ENCODE data around the gene RMND5A. TPM values are rescaled to one million over a fixed set of nuclear protein-coding genes. Genes with fewer than 3 reads are reported as not detected.

The RMND5A gene
- total RNA-seq, 6 experiments from 2014 or later: 22.2 to 45.6 (median 33.8) TPM

DNA sequence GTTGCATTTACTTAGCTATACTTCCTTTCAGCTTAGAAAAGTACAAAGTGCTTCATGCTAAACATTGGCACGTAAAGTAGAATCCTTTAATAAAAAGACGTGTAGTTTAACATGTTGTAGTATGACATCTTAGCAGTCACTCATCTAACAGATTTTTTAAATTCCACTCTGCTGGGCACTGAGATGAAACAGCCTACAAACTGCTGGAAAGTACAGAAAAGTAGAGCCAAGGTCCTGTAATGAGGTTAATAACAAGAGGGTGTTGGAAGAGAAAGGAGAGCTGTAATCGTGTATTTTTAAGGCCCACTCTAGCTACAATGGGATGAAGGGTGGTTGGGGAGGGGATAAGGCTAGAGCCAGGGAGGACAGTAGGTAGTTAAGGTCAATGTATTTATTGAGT is 59.9 kb downstream of the RMND5A start:
- H3K4me3 ChIP-seq: no peak overlapping the region
- no peak for TF ChIP-seq CTCF (IDR thresholded peaks at IDR 0.05)
- no peak for TF ChIP-seq POLR2A (IDR thresholded peaks at IDR 0.05)
- DNase-seq (no peak), ATAC-seq (no peak)
- no peaks in the 10 kb centered on the region for H3K4me1 ChIP-seq
- no peaks in the 10 kb centered on the region for H3K27me3 ChIP-seq
- H3K9me3 ChIP-seq: no peaks in the 10 kb centered on the region
- intact Hi-C loops (cut with DNase I): no loop called here
- H3K27ac ChIP-seq: no peak overlapping the region
- 74% methylated on average over 3 of the region's 3 CpGs for WGBS (ENCODE audit: insufficient coverage, low coverage, low lambda C conversion rate, missing lambda C conversion rate)
- H3K36me3 ChIP-seq: peaks cover 0 to 4% (median 0%) of the 10 kb centered on the region in 4 donors

DNA sequence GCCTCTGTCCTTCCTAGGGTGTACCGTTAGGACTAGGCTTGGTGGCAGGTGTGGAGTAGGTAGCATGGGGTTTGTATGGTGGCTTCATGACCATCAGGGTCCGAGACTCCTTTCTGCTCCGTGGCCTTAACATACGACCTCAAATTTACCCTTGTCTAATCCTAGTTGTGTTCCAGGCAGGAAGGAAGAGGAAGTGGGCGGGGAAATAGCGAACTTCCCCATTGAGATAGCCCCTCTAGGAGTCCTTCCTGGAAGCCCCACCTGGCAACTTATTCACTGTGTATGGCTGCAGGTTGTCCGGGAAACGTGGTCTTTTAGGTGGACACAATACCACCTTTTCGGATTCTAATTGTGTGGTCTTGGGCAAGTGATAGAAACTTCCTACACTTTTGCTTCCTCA is 61.3 kb downstream of the RMND5A start:
- Histone ChIP-seq H3K4me1 (no peaks in the 10 kb centered on the region), H3K36me3 (no peaks in the 10 kb centered on the region), H3K27me3 (no peaks in the 10 kb centered on the region), H3K27ac (no peak overlapping the region), H3K4me3 (no peak overlapping the region), H3K9me3 (no peaks in the 10 kb centered on the region)
- DNase-seq (no peak), ATAC-seq (peak in 2 of 4 donors; percentile 21 to 28)
- TF ChIP-seq CTCF (IDR thresholded peaks at IDR 0.05) (no peak), POLR2A (IDR thresholded peaks at IDR 0.05) (no peak)
- intact Hi-C loops (cut with DNase I): no loop called here
- 60% methylated on average over 9 of the region's 9 CpGs for WGBS (ENCODE audit: insufficient coverage, low coverage, low lambda C conversion rate, missing lambda C conversion rate)

DNA sequence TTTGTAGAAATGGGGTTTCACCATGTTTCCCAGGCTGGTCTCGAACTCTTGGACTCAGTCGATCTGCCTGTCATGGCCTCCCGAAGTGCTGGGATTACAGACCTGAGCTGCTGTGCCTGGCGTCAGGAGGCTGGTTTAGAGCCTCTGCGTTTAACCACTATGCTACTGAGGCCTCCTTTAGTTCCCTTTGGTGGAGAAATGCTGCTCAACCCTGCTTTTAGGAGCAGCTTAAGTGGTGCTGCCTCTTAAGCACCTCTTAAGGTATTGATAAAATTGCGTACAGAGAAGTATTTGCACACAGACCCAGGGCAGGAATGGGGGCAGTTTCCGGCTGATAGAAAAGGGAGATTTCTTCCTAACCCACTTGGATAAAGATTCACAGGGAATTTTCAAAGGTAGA is 62.7 kb downstream of the RMND5A start:
- Histone ChIP-seq H3K4me1 (no peaks in the 10 kb centered on the region), H3K4me3 (no peak overlapping the region), H3K27ac (no peak overlapping the region), H3K27me3 (no peaks in the 10 kb centered on the region), H3K9me3 (no peaks in the 10 kb centered on the region), H3K36me3 (no peaks in the 10 kb centered on the region)
- intact Hi-C loops (cut with DNase I): no loop called here
- WGBS (ENCODE audit: insufficient coverage, low coverage, low lambda C conversion rate, missing lambda C conversion rate): 78% methylated on average over 7 of the region's 7 CpGs
- no peak for DNase-seq
- no peak for ATAC-seq
- TF ChIP-seq POLR2A (IDR thresholded peaks at IDR 0.05) (no peak), CTCF (IDR thresholded peaks at IDR 0.05) (no peak)

DNA sequence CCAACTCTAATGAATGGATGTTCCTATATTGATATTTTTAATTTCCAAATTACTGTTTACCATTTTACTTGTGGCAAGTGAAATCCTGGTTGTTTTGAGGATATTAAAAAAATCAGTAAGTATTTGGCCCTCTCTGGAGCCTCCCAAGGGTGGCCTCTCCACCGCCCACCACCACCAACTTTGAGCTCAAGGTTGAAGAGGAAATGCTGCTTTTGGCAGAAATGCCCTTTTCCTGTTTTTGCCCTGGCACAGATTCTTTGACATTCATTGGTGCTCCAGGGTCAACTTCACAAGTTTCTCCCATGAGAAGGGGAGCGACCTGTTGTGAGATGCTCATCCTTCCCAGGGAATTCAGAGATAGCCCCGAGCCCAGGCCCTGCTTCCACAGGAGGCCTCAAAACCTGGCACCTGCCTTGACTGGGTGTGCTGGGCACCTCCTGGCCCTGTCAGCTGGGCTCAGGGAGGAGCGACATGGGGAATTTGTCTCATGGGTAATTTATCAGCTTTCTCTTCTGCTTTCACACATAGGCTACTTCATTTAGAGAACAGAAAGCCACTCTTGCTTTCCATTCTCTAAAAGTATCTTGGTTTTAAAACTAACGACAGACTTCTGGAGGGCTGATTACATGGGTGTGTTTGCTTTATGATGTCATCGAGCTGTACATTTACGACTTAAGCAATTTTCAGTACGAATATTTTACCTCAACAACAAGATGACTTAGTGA is 63.7 kb downstream of the RMND5A start:
- no peaks in the 10 kb centered on the region for H3K27me3 ChIP-seq
- intact Hi-C loops (cut with DNase I): no loop called here
- H3K4me1 ChIP-seq: no peaks in the 10 kb centered on the region
- H3K9me3 ChIP-seq: no peaks in the 10 kb centered on the region
- ATAC-seq (peak in 1 of 4 donors; percentile 17), DNase-seq (no peak)
- no peak overlapping the region for H3K27ac ChIP-seq
- no peaks in the 10 kb centered on the region for H3K36me3 ChIP-seq
- WGBS (ENCODE audit: insufficient coverage, low coverage, low lambda C conversion rate, missing lambda C conversion rate): 64% methylated on average over 6 of the region's 8 CpGs
- H3K4me3 ChIP-seq: no peak overlapping the region
- TF ChIP-seq CTCF (IDR thresholded peaks at IDR 0.05) (no peak), POLR2A (IDR thresholded peaks at IDR 0.05) (no peak)
